Liver (tissue), 9 donors: ENCODE measurements around the gene MMEL1. TPM values are rescaled to one million over a fixed set of nuclear protein-coding genes. Genes with fewer than 3 reads are reported as not detected.

Experiments used
- DNase-seq: peaks from one replicate; pipeline ENCODE4 v3.0.0-alpha.2; 2017; ENCODE audit warnings: low spot score
- H3K27ac ChIP-seq, 2 donors: one replicate each; pipeline ENCODE4 v1.7.0; 2013; ENCODE audit warnings: inconsistent platforms in 2 of 2, low read length in 2 of 2, control low read depth in 1 of 2, low read depth in 1 of 2, mild to moderate bottlenecking in 1 of 2
- H3K27me3 ChIP-seq, 4 donors: one replicate each; pipeline versions ENCODE4 v1.6.1 to v1.7.0; 2013; ENCODE audit warnings: low read length in 3 of 4, inconsistent platforms in 1 of 4, mild to moderate bottlenecking in 1 of 4, moderate library complexity in 1 of 4; ENCODE audit not compliant: control insufficient read depth in 4 of 4, insufficient read depth in 4 of 4
- H3K36me3 ChIP-seq, 4 donors: one replicate each; pipeline versions ENCODE4 v1.6.1 to v1.7.0; 2013; ENCODE audit warnings: low read length in 3 of 4, mild to moderate bottlenecking in 3 of 4, low read depth in 1 of 4, moderate library complexity in 1 of 4; ENCODE audit not compliant: control insufficient read depth in 4 of 4, insufficient read depth in 3 of 4
- H3K4me1 ChIP-seq, 4 donors: one replicate each; pipeline versions ENCODE4 v1.6.1 to v1.7.0; 2013; ENCODE audit warnings: low read length in 3 of 4, mild to moderate bottlenecking in 3 of 4, moderate library complexity in 1 of 4; ENCODE audit not compliant: control insufficient read depth in 4 of 4, insufficient read depth in 4 of 4
- H3K4me3 ChIP-seq, 3 donors: one replicate each; pipeline versions ENCODE4 v1.6.1 to v1.7.0; 2013; ENCODE audit warnings: low read length in 3 of 3, control low read depth in 1 of 3, low read depth in 1 of 3, mild to moderate bottlenecking in 1 of 3
- H3K9ac ChIP-seq, 2 donors: one replicate each; pipeline ENCODE4 v1.7.0; 2013; ENCODE audit warnings: low read length in 2 of 2, mild to moderate bottlenecking in 2 of 2, moderate library complexity in 2 of 2, control low read depth in 1 of 2, low read depth in 1 of 2
- H3K9me3 ChIP-seq, 4 donors: one replicate each; pipeline versions ENCODE4 v1.6.1 to v1.7.0; 2013; ENCODE audit warnings: low read length in 3 of 4; ENCODE audit not compliant: control insufficient read depth in 4 of 4
- ATF3 ChIP-seq: IDR thresholded peaks from 2 replicates; pipeline ENCODE4 v1.6.1; 2016; ENCODE audit warnings: antibody characterized with exemption
- CTCF ChIP-seq: fragments of 150-350 bp; IDR thresholded peaks from 2 replicates; pipeline ENCODE4 v1.5.1; 2017; ENCODE audit warnings: improper control_type of control experiment, low read depth, low read length; ENCODE audit not compliant: missing input control
- EGR1 ChIP-seq, 2 donors: IDR thresholded peaks; 2 replicates each; pipeline ENCODE4 v1.6.1; 2016 to 2018; ENCODE audit warnings: antibody characterized with exemption in 2 of 2, low read depth in 2 of 2
- FOXA1 ChIP-seq: IDR thresholded peaks from 2 replicates; pipeline ENCODE4 v1.6.1; 2016; ENCODE audit warnings: antibody characterized with exemption
- FOXA2 ChIP-seq: IDR thresholded peaks from 2 replicates; pipeline ENCODE4 v1.6.1; 2016; ENCODE audit warnings: antibody characterized with exemption
- GABPA ChIP-seq, 2 donors: IDR thresholded peaks in 1 of 2; conservative IDR thresholded peaks in 1 of 2; 2 replicates each; pipeline ENCODE4 v1.6.1; 2016; ENCODE audit warnings: antibody characterized with exemption in 2 of 2, mild to moderate bottlenecking in 1 of 2, moderate library complexity in 1 of 2
- HNF4A ChIP-seq, 2 donors: conservative IDR thresholded peaks; 2 replicates each; pipeline ENCODE4 v1.6.1; 2016; ENCODE audit warnings: antibody characterized with exemption in 2 of 2, mild to moderate bottlenecking in 2 of 2
- HNF4G ChIP-seq: IDR thresholded peaks from 2 replicates; pipeline ENCODE4 v1.6.1; 2016; ENCODE audit warnings: antibody characterized with exemption
- JUND ChIP-seq, 2 donors: IDR thresholded peaks; 2 replicates each; pipeline ENCODE4 v1.6.1; 2016; ENCODE audit warnings: antibody characterized with exemption in 2 of 2
- MAX ChIP-seq: IDR thresholded peaks from 2 replicates; pipeline ENCODE4 v1.6.1; 2016; ENCODE audit warnings: antibody characterized with exemption
- NR2F2 ChIP-seq: IDR thresholded peaks from 2 replicates; pipeline ENCODE4 v1.6.1; 2016; ENCODE audit warnings: antibody characterized with exemption
- RAD21 ChIP-seq, 2 donors: IDR thresholded peaks; 2 replicates each; pipeline ENCODE4 v1.6.1; 2016; ENCODE audit warnings: antibody characterized with exemption in 2 of 2, mild to moderate bottlenecking in 2 of 2
- REST ChIP-seq: IDR thresholded peaks from 2 replicates; pipeline ENCODE4 v1.6.1; 2016; ENCODE audit warnings: antibody characterized with exemption, mild to moderate bottlenecking
- TAF1 ChIP-seq: conservative IDR thresholded peaks from 2 replicates; pipeline ENCODE4 v1.6.1; 2016; ENCODE audit warnings: antibody characterized with exemption, mild to moderate bottlenecking
- YY1 ChIP-seq: IDR thresholded peaks from 2 replicates; pipeline ENCODE4 v1.6.1; 2016; ENCODE audit warnings: antibody characterized with exemption, mild to moderate bottlenecking
- WGBS: extraction: QIAGEN DNeasy Blood & Tissue Kit; methylation state at CpG from one replicate; pipeline ENCODE4 v1.1.7; 2013; 5-methylcytosine and 5-hydroxymethylcytosine counted together
- polyA plus RNA-seq, 2 donors: library from polyadenylated mRNA; stranded (reverse) in 1 of 2; unstranded in 1 of 2; fragments of 200-250 nt in 1 of 2; fragments of >200 nt in 1 of 2; fragmentation: Nextera tagmentation in 1 of 2; extraction: Ambion mirVana in 1 of 2; gene quantifications; one replicate each; pipeline versions ENCODE4 v1.2.1 to v1.2.3, GENCODE V29; 2013 to 2015
- total RNA-seq, 2 donors: library from RNA; depleted of rRNA; stranded (reverse); fragments of >200 nt; gene quantifications; one replicate each; pipeline ENCODE4 v1.2.3, GENCODE V29; 2014
- donor health status: healthy.
- donor health status: healthy.
- donor health status: healthy.
- donor health status: healthy.
- donor health status: healthy.

The MMEL1 gene
- total and polyA plus RNA-seq, 4 donors = under 0.01 to 0.42 TPM; not detected in 2

- TF ChIP-seq REST = no peak
These were observed 72.3 kb downstream of the MMEL1 start (continued) for GRCh38 chr1:2560299-2561073.

GRCh38 chr1:2559509-2560298, 73.1 kb downstream of the MMEL1 start:
- 88% methylated on average over 35 of the region's 35 CpGs for WGBS
- Histone ChIP-seq H3K36me3 (peaks cover 9 to 34% (median 14%) of the 10 kb centered on the region in 4 donors), H3K27ac (no peak overlapping the region), H3K27me3 (no peaks in the 10 kb centered on the region), H3K4me1 (peaks cover 7 to 24% (median 19%) of the 10 kb centered on the region in 4 donors), H3K4me3 (no peak overlapping the region), H3K9ac (no peak overlapping the region), H3K9me3 (no peaks in the 10 kb centered on the region)
- TF ChIP-seq EGR1 (IDR thresholded peaks at IDR 0.05; ENCODE audit: low read depth in 2 of 2) (no peak), YY1 (no peak), FOXA1 (no peak)
- DNase-seq = no peak

- H3K9me3 ChIP-seq = no peaks in the 10 kb centered on the region
- no peak overlapping the region for H3K4me3 ChIP-seq
- H3K36me3 ChIP-seq = peaks cover 9 to 34% (median 14%) of the 10 kb centered on the region in 4 donors
- no peak for TF ChIP-seq EGR1 (IDR thresholded peaks at IDR 0.05; ENCODE audit: low read depth in 2 of 2)
- TF ChIP-seq NR2F2 = no peak
- no peak for TF ChIP-seq TAF1
- TF ChIP-seq FOXA1 = no peak
- TF ChIP-seq HNF4A (conservative IDR thresholded peaks at IDR 0.05) = no peak
- no peak overlapping the region for H3K9ac ChIP-seq
- 98% methylated on average over 6 of the region's 6 CpGs for WGBS
- H3K4me1 ChIP-seq = peaks cover 7 to 27% (median 19%) of the 10 kb centered on the region in 4 donors
- DNase-seq = no peak
- H3K27me3 ChIP-seq = no peaks in the 10 kb centered on the region
- no peak overlapping the region for H3K27ac ChIP-seq
These were observed 74.0 kb downstream of the MMEL1 start for GRCh38 chr1:2558861-2559260.

- no peak for DNase-seq
- 94% methylated on average over 12 of the region's 12 CpGs for WGBS
- H3K9ac ChIP-seq = no peak overlapping the region
- no peaks in the 10 kb centered on the region for H3K27me3 ChIP-seq
- H3K4me3 ChIP-seq = no peak overlapping the region
- H3K9me3 ChIP-seq = no peaks in the 10 kb centered on the region
- peaks cover 7 to 27% (median 19%) of the 10 kb centered on the region in 4 donors for H3K4me1 ChIP-seq
- H3K27ac ChIP-seq = no peak overlapping the region
- peaks cover 9 to 31% (median 13%) of the 10 kb centered on the region in 4 donors for H3K36me3 ChIP-seq
- TF ChIP-seq GABPA (IDR thresholded peaks at IDR 0.05 in 1 of 2, conservative IDR thresholded peaks at IDR 0.05 in 1 of 2) = no peak
- no peak for TF ChIP-seq MAX
- no peak for TF ChIP-seq RAD21 (IDR thresholded peaks at IDR 0.05)
- no peak for TF ChIP-seq TAF1
- TF ChIP-seq CTCF = no peak
- no peak for TF ChIP-seq JUND (IDR thresholded peaks at IDR 0.05)
- no peak for TF ChIP-seq YY1
- TF ChIP-seq FOXA2 = no peak
- no peak for TF ChIP-seq NR2F2
- no peak for TF ChIP-seq ATF3
- TF ChIP-seq HNF4A (conservative IDR thresholded peaks at IDR 0.05) = no peak
- no peak for TF ChIP-seq HNF4G
These were observed 74.4 kb downstream of the MMEL1 start for GRCh38 chr1:2558420-2558819.
